NCI-H1417 (cell line): ENCODE data around the gene CHST3.

ENCODE experiments used
- DNase-seq, 3 experiments: peaks; one replicate each; lab custom pipeline; 2025; lab: John Stamatoyannopoulos, UW

Gene CHST3

DNA sequence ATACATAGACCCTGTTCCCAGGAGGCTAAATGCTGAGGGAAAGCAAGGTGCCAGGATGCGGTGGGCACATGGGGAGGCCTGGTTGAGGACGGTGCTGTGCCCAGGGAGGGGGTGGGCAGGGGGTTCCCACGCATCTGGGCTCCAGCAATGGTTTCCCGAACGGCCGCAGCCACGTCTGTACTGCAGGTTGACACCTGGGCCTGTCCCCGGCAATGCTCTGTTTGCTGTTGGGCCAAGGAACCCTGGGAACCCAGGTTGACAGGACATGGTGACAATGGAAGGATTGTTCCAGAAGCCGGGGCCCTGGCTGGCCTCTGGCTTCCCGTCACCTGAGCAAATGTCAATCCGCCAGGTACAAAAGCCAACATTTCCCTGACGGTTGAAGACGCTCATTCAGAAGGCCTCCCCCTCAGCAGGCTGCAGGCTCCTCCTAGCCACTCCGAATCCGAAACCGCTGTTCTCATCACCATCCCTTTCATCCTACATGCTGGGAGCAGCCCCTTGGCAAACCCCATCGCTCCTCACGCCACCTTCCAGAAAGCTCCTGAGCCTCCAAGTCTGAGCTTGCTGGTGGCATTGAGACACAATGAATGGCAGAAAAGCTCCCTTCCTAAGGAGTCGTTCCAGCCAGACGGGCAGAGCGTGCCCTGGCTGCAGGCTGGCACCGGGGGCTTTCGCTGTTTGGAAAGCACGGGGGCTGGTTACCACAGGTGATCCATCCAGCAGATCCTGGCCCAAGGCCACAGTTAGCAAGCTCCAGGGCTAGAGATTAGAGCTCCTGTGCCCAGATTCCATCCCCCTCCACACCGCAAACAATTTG, 92.9 kb downstream of the CHST3 start:
- no peak for DNase-seq

DNA sequence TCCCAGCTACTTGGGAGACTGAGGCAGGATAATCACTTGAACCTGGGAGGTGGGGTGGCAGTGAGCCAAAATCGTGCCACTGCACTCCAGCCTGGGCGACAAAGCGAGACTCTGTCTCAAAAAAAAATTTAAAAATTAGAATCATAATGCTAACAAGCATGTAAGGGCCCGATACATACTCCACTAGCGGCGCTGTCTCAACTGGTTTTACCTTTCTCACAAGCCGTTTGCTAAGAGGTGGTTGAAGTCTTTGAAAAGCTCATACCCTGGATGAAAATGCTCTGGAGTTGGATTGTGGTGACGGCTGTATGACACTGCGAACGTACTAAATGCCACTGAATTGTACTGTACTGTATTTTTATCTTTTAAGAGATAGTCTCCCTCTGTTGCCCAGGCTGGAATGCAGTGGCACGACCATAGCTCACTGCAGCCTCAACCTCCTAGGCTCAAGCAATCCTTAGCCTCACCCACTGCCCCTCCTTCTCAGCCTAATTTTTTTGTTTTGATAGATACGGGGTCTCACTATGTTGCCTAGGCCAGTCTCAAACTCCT, 94.2 kb downstream of the CHST3 start:
- no peak for DNase-seq

DNA sequence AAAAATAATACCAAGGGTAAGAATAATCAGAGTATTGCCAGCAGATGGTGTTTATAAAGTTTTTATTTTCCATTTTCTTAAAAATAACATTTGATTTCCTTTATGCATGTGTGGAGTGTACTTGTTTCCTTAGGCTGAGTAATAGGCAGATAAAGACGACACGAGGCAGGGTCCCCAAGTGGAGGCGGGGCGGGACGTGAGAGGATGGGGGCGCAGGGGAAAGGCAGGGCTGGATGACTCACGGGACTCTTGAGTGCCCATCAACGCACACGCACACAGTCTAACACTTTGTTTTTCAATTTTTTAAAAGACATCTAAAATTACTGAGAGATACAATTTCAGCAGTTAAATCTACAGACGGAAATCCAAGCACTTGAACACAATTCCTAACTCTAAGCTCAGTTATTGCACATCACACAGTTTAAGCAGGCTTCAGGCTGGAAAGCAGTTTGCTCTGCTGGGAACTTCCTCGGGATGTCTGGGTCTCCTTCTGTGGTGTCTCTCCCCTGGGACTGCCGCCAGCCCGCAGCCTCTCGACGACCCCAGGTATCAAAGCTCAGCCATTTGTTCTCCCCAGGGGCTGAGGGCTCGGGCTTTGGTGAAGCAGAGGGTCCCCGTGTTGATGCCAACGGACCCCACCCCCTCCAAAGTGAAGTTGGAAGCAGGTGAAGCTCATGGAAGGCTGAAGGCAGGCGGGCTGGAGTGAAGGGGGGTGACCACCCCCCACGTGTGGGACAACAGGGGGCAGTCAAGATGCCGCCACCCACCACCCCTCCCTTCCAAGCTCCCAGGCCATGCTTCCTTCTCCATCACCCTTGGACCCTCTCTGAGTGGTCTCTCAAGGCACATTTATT, 95.0 kb downstream of the CHST3 start:
- DNase-seq, result no peak

DNA sequence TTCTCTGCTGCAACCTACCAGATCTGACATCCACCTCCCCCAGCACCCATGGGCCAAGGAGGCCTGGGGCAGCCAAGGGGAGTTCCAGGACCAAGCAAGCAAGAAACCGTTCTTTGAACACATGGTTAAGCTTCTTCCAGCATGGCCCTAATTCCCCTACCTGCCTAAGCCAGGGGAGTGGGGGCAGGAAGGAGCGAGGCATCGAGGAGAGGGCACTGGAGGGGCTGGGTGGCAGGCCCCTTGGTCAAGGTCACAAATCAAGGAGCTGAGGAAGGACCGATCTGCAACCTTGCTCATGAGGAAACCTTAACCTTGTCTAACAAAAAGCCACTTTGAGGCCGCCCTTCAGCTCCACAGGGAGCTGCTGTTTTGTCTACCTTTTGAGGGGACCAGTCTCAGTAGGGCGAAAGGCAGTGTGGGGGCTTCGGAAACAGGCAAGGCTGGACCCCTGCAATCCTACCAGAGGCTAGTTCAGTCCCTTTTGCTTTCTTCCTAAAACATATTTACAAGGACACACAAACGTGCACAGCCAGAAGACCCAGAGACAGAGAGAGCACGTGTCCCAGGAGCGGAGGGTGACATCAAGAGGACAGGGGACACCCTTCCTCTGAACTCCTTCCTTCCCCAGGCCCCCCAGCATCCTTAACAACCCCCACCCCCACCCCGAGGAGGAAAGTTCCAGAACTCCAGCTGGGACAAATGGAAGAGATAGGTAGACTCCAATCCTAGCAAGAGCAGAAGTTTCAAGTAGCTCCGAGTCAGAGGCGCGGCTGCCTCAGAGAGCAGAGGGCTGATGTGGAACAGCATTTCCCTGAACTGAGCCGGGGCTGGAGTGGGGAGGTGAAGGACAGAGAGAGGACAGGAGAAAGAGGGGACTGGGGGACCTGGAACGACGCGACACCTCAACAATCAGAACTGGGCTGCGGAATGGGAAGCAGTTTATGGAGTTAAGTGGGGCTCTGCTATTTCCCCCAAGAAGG, 95.9 kb downstream of the CHST3 start:
- no peak for DNase-seq

DNA sequence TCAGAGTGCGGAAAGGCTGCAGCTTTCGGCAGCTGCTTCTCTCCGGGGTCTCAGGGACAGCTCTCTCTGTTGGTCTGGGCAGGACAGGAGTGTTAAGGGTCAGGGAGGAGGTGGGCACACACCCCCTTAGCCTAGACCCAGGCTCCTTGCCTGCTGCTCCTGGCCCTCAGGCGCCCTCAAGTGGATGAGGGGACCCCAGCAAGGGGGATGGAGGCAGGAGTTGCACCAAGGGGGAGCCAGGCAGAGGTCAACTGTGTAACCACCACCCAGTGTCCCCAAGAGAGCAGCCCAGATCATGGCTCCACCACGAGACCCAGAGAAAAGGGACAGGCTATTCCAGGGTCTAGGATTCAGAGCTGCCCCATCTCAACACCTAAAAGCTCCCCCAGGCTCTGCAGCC, 97.3 kb downstream of the CHST3 start:
- no peak for DNase-seq

DNA sequence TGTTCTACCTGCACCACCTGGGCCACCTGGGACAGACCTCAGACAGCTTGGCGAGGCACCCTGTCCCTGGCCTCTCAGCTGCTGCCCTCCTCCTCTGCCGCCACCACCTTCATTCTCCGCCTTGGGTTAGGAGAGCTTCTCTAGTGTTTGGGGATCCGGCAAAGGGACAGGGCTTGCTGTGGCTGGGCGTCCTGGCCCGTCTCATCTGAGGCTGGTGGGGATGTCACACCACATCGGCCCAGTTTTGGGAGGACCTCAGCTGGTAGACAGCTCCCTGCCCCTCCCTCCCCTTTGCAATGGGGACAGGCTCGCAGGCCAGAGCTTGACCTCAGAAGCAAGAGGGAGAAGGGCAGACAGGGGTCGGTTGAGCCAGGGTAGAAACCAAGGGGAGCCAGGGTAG, 97.7 kb downstream of the CHST3 start:
- DNase-seq, result no peak

DNA sequence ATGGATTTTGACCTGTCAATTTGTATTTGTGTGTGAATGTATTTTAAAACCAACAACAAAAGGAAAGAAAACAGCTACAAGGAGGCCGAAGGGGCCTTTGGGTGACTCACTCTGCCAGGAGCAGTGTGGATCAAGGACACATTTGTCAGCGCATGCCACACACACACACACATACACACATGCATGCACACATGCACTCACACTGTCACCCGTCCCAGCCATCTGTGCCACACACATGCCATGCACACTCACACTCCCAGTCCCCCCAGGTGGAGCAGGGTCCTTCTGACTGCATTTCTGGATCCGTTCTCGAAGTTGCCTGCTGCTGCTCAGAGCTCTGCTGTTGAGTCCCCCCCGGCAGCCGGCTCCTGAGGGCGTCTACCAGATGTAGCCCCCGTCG, 98.2 kb downstream of the CHST3 start:
- no peak for DNase-seq
